ENCODE measurements around the gene IFT27.

GRCh38 chr22:36803358-36803757 is 27.4 kb upstream of the IFT27 start:
- TF ChIP-seq CTCF (conservative IDR thresholded peaks at IDR 0.05) (no peak), ZFX (IDR thresholded peaks at IDR 0.05) (no peak)

All from C4-2B (cell line).